ENCODE measurements around the gene COL20A1. TPM values are rescaled to one million over a fixed set of nuclear protein-coding genes. Genes with fewer than 3 reads are reported as not detected.

COL20A1 gene
- total RNA-seq, 1 experiment from 2014 or later = 0.23 TPM

GRCh38 chr20:63326314-63327230 is 33.6 kb downstream of the COL20A1 start:
- BruUV-seq (replicated peaks) = no TSS peak
- Histone ChIP-seq H3K27me3 (ENCODE audit: control insufficient read depth, insufficient read depth, low read length) (no peaks in the 10 kb centered on the region), H3K9me3 (ENCODE audit: control insufficient read depth, insufficient read depth, low read depth, low read length) (no peaks in the 10 kb centered on the region), H3K27ac (ENCODE audit: low read length) (no peak overlapping the region), H3K36me3 (ENCODE audit: control insufficient read depth, insufficient read depth, low read length) (no peaks in the 10 kb centered on the region), H3K4me1 (ENCODE audit: control insufficient read depth, insufficient read depth, low read length) (no peaks in the 10 kb centered on the region), H3K4me3 (ENCODE audit: low read depth in 2 of 2, low read length in 2 of 2) (no peak overlapping the region)
- ChIA-PET CTCF (no interaction called here), POLR2A (no interaction called here)
- DNase-seq (ENCODE audit: low read depth, low spot score) (no peak), ATAC-seq (no peak)
- TF ChIP-seq TCF7L2 (IDR thresholded peaks at IDR 0.05; ENCODE audit: low read depth, low read length) (no peak), REST (IDR thresholded peaks at IDR 0.05; ENCODE audit: insufficient read depth in 1 of 2, low read depth in 2 of 2, low read length in 1 of 2) (no peak), SIN3A (IDR thresholded peaks at IDR 0.05; ENCODE audit: borderline replicate concordance, insufficient read depth, low read depth, low read length) (no peak), CTCF (IDR thresholded peaks at IDR 0.05) (no peak), POLR2AphosphoS5 (IDR thresholded peaks at IDR 0.05; ENCODE audit: low read depth, low read length) (no peak)
- in situ Hi-C loops (cut with HindIII; ENCODE audit: low pct_unique_long_range_greater_than_20kb, low sequenced_read_pairs) = no loop called here
- intact Hi-C loops (cut with micrococcal nuclease; ENCODE audit: unreplicated experiment) = no loop called here

- ATAC-seq (no peak), DNase-seq (ENCODE audit: low read depth, low spot score) (no peak)
- ChIA-PET CTCF (no interaction called here), POLR2A (interaction anchor here (0.5 kb wide), 1 partner anchor 54 kb away, joined by 5 read pairs; no protein-coding TSS in a partner anchor)
- Histone ChIP-seq H3K27me3 (ENCODE audit: control insufficient read depth, insufficient read depth, low read length) (no peaks in the 10 kb centered on the region), H3K36me3 (ENCODE audit: control insufficient read depth, insufficient read depth, low read length) (no peaks in the 10 kb centered on the region), H3K4me1 (ENCODE audit: control insufficient read depth, insufficient read depth, low read length) (no peaks in the 10 kb centered on the region), H3K4me3 (ENCODE audit: low read depth in 2 of 2, low read length in 2 of 2) (no peak overlapping the region), H3K9me3 (ENCODE audit: control insufficient read depth, insufficient read depth, low read depth, low read length) (no peaks in the 10 kb centered on the region), H3K27ac (ENCODE audit: low read length) (no peak overlapping the region)
- TF ChIP-seq SIN3A (IDR thresholded peaks at IDR 0.05; ENCODE audit: borderline replicate concordance, insufficient read depth, low read depth, low read length) (no peak), TCF7L2 (IDR thresholded peaks at IDR 0.05; ENCODE audit: low read depth, low read length) (no peak), CTCF (IDR thresholded peaks at IDR 0.05) (no peak), POLR2AphosphoS5 (IDR thresholded peaks at IDR 0.05; ENCODE audit: low read depth, low read length) (no peak), REST (IDR thresholded peaks at IDR 0.05; ENCODE audit: insufficient read depth in 1 of 2, low read depth in 2 of 2, low read length in 1 of 2) (no peak)
- intact Hi-C loops (cut with micrococcal nuclease; ENCODE audit: unreplicated experiment) (no loop called here), in situ Hi-C loops (cut with HindIII; ENCODE audit: low pct_unique_long_range_greater_than_20kb, low sequenced_read_pairs) (no loop called here)
- no TSS peak for BruUV-seq (replicated peaks)
Measured at GRCh38 chr20:63327231-63327745, 34.3 kb downstream of the COL20A1 start.
